HL-60 (cell line): Measurements from ENCODE around the gene AXIN1.
"Not testable (repeated sequence)": the region's sequence is repeated elsewhere in the genome, so short reads cannot be mapped to it uniquely, and the experiment has no call there.

Experiments
- DNase-seq, 2 experiments: peaks; one replicate each; pipeline ENCODE4 v3.0.0-alpha.2; 2010 to 2020; ENCODE audit warnings: low read depth in 1 of 2, low spot score in 1 of 2
- H3K27ac ChIP-seq: fragments of 250-450 bp; sonication (Bioruptor Pico); replicated peaks from 2 replicates; pipeline ENCODE4 v1.5.1; 2020; ENCODE audit warnings: mild to moderate bottlenecking, moderate library complexity
- H3K27me3 ChIP-seq: fragments of 250-450 bp; sonication (Bioruptor Pico); 2 replicates; pipeline ENCODE4 v1.5.1; 2021; ENCODE audit warnings: mild to moderate bottlenecking, moderate library complexity; ENCODE audit not compliant: insufficient read depth, poor library complexity, severe bottlenecking
- H3K4me3 ChIP-seq: replicated peaks from 2 replicates; pipeline ENCODE4 v1.5.1; 2011; ENCODE audit warnings: mild to moderate bottlenecking, control low read depth, low read length; ENCODE audit not compliant: insufficient read depth
- CTCF ChIP-seq: IDR thresholded peaks from one replicate; pipeline ENCODE4 v1.5.1; 2011; ENCODE audit warnings: low read length, control low read depth, inconsistent platforms; ENCODE audit not compliant: insufficient read depth
- GABPA ChIP-seq: IDR thresholded peaks from 2 replicates; pipeline ENCODE4 v1.6.1; 2012; ENCODE audit warnings: low read depth
- POLR2AphosphoS5 ChIP-seq: IDR thresholded peaks from 2 replicates; pipeline ENCODE4 v1.6.1; 2012; ENCODE audit warnings: low read depth
- REST ChIP-seq: IDR thresholded peaks from 2 replicates; pipeline ENCODE4 v1.6.1; 2012; ENCODE audit warnings: low read depth; ENCODE audit not compliant: insufficient replicate concordance
- SPI1 ChIP-seq: IDR thresholded peaks from 2 replicates; pipeline ENCODE4 v1.6.1; 2012; ENCODE audit warnings: low read depth, mild to moderate bottlenecking, borderline replicate concordance

Gene AXIN1

GRCh38 chr16:350203-350602 is 2.3 kb downstream of the AXIN1 start:
- Histone ChIP-seq H3K4me3 (no peak overlapping the region), H3K27me3 (no peaks in the 10 kb centered on the region), H3K27ac (no peak overlapping the region)
- no peak for DNase-seq
- TF ChIP-seq POLR2AphosphoS5: no peak
- no peak for TF ChIP-seq GABPA
- no peak for TF ChIP-seq CTCF
- TF ChIP-seq REST: no peak
- TF ChIP-seq SPI1: no peak

- H3K4me3 ChIP-seq: no peak overlapping the region
- H3K27me3 ChIP-seq: no peaks in the 10 kb centered on the region
- DNase-seq: no peak
- H3K27ac ChIP-seq: no peak overlapping the region
- TF ChIP-seq REST: no peak
- TF ChIP-seq POLR2AphosphoS5: no peak
- no peak for TF ChIP-seq GABPA
- TF ChIP-seq SPI1: no peak
- TF ChIP-seq CTCF: no peak
These were observed 3.3 kb downstream of the AXIN1 start for GRCh38 chr16:349211-349610.

- not testable (repeated sequence) for H3K27ac ChIP-seq, H3K27me3 ChIP-seq, H3K4me3 ChIP-seq, DNase-seq
These were observed 4.0 kb downstream of the AXIN1 start for GRCh38 chr16:348495-348894.

GRCh38 chr16:347203-347602 is 5.3 kb downstream of the AXIN1 start:
- no peaks in the 10 kb centered on the region for H3K27me3 ChIP-seq
- no peak for DNase-seq
- no peak overlapping the region for H3K4me3 ChIP-seq
- TF ChIP-seq POLR2AphosphoS5: no peak
- no peak for TF ChIP-seq GABPA
- no peak for TF ChIP-seq CTCF
- no peak for TF ChIP-seq SPI1
- no peak for TF ChIP-seq REST
- H3K27ac ChIP-seq: no peak overlapping the region
